Astrocyte of the cerebellum (primary cell): ENCODE data around the gene ZBTB46.
"Not testable (repeated sequence)": the region's sequence is repeated elsewhere in the genome, so short reads cannot be mapped to it uniquely, and the experiment has no call there.

Source experiments
- DNase-seq: peaks from one replicate; pipeline ENCODE4 v3.0.0-alpha.2; 2011; ENCODE audit warnings: low read depth
- H3K4me3 ChIP-seq: 2 replicates; pipeline ENCODE4 v1.5.1; 2011; ENCODE audit warnings: mild to moderate bottlenecking, low read depth, low read length, moderate library complexity
- in situ Hi-C: cut with HindIII; loops from 2 replicates; pipeline ENCODE4 v1.10.0; 2017; ENCODE audit warnings: low sequenced_read_pairs
- TF ChIP-seq, protein P1 (sequence below): IDR thresholded peaks from 2 replicates; pipeline ENCODE4 v1.5.1; 2012; ENCODE audit warnings: low read length, low read depth, moderate library complexity, mild to moderate bottlenecking; ENCODE audit errors: missing control alignments

ZBTB46 gene

DNA sequence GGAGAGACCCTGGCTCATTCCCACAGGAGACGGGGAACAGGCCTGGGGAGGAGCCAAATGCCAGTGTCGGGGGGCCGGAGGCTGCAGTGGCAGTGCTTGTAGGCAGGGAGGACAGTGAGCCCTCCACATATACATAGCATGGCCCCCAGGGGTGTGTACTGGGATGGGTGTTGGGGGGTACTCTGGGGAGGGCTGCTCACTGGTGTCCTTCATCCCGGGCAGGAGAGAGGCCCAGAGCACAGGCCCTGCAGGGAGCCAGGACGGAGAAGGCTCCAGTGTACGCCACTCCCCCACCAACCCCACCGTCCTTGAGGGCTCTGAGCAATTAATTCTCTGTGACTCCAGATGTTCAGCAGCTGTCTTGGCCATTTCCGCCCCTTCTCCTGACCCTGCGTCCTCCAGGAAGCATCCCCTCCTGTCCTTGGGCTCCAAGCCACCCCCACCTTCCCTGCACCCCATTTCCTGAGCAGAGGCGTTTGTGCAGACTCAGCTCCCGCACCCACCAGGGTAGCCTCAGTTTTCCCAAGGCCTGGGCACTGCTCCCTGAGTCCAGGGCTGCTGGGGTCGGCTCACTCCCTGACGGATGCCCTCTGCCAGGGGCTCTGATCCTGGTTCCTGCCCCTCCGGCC, 26.8 kb upstream of the ZBTB46 start:
- in situ Hi-C loops, result no loop called here
- DNase-seq, result no peak
- no peak overlapping the region for H3K4me3 ChIP-seq
- TF ChIP-seq, protein P1, sequence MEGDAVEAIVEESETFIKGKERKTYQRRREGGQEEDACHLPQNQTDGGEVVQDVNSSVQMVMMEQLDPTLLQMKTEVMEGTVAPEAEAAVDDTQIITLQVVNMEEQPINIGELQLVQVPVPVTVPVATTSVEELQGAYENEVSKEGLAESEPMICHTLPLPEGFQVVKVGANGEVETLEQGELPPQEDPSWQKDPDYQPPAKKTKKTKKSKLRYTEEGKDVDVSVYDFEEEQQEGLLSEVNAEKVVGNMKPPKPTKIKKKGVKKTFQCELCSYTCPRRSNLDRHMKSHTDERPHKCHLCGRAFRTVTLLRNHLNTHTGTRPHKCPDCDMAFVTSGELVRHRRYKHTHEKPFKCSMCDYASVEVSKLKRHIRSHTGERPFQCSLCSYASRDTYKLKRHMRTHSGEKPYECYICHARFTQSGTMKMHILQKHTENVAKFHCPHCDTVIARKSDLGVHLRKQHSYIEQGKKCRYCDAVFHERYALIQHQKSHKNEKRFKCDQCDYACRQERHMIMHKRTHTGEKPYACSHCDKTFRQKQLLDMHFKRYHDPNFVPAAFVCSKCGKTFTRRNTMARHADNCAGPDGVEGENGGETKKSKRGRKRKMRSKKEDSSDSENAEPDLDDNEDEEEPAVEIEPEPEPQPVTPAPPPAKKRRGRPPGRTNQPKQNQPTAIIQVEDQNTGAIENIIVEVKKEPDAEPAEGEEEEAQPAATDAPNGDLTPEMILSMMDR, result no peak

DNA sequence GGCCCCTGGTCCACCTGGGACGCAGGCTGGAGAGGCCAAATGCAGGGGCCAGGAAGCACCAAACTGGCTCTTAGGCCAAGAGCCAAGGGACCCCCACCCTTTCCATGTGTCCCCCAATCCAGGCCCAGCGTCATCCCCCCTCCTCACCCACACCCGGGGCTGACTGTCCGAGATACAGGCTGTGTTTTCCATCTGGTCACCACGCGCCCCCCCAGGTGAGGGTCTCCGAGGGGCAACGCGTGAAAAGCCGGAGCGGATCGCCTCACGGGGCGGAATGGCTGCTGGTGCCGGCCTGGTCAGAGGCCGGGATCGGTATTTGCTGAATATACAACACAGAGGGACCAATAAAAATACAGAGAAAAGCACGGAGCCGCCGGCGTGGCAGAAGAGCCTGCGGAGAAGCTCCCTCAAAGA, 25.0 kb upstream of the ZBTB46 start:
- in situ Hi-C loops, result no loop called here

DNA sequence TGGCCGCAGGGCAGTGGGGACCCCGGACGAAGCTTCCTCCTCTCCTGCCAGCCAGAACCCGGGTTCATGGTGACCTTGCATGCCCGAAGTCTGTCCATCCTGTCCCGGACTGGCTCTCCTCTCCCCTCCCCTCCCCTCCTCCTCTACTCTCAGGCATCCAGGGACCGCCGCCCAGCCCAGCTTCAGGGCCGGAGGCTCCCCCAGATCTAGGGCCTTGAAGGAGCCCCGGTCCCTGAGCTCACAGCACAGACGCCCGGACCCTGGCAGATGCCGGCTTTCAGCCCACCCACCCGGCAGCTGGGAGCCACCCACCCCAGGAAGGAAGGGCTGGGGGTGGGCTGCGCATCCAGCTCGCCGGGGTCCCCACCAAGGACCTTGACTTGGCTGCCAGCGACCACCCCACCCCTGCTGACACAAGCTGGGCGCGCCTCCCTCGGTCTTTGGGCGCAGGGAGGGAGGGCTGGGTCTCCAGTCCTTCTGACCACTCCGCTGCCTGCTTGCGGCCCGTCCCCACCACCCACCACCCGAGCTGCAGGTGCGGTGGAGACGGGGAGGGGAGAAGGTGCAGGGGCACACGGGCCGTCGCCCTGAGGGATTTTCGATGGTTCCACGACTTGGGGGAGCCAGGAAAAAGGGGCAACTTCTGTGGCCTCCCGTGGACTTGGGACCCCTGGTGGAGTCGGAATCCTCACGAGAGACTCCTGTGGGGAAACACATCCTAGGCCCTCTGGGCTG, 24.5 kb upstream of the ZBTB46 start:
- peak overlapping the region; percentile 12 for H3K4me3 ChIP-seq
- TF ChIP-seq, protein P1, result no peak
- in situ Hi-C loops, result no loop called here
- DNase-seq, result no peak

More for the DNA sequence above, 25.0 kb upstream of the ZBTB46 start:
- no peak overlapping the region for H3K4me3 ChIP-seq
- TF ChIP-seq, protein P1, result no peak
- no peak for DNase-seq

DNA sequence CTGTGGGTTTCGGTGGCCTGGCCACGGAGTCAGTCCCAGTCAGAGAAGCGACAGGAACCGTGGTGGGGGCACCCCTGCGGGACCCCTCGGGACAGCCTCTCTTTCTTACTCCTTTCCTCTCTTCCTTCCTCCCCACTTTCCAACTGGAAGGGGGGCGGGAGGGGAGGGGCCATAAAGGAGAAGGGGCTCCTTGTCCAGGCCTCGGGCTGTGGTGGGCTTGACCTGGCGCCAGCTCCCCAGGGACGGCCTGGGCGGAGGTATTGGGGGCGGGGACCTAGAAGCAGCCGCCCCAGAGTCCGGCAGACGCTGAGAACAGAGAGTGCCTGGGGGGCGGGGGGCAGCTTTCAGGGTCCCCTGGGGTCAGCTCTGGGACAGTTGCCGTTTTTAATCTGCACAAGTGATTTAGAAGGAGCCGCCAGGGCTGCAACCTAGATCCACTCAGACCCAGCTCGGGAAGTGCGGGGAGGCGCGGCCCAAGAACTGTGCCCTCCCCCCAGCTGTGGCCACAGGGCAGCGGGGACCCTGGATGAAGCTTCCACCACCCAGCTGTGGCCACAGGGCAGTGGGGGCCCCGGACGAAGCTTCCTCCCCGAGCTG, 23.8 kb upstream of the ZBTB46 start:
- DNase-seq, result no peak
- H3K4me3 ChIP-seq, result peak overlapping the region; percentile 12
- TF ChIP-seq, protein P1, result no peak
- in situ Hi-C loops, result no loop called here

DNA sequence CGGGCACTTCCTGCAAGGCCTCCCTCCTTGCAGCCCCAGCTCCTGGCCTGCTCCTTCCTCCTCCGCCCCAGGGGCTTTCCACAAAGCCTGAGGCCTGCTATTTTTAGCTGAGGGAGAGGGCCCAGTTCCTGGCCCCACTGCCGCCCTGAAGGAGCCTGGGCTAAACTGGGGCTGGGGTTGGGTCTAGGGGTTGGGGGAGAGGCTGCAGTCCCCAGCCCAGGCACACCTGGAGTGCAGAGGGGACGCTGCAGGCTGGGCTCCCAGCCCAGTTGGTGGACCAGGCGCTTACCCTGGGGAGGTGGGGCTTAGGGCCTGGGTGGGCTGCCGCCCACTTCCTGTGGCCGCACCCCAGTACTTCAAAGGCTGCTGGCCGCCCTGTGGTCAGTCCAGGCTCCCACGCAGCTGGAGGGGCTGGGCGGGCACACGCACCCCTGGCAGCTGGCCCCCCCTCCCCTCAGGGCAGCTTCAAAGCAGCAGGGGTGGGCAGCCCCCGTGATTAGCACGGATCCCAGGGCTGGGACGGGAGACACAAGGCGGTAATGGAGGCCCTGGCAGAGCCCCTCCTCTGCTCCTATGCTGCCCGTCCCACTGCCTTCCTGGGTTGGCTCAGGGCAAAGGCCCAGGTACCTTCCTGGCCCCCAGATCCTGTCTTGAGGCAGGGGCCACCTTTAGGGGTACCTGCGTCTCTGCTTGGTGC, 23.2 kb upstream of the ZBTB46 start:
- TF ChIP-seq, protein P1, result no peak
- H3K4me3 ChIP-seq, result no peak overlapping the region
- DNase-seq, result no peak
- in situ Hi-C loops, result no loop called here

DNA sequence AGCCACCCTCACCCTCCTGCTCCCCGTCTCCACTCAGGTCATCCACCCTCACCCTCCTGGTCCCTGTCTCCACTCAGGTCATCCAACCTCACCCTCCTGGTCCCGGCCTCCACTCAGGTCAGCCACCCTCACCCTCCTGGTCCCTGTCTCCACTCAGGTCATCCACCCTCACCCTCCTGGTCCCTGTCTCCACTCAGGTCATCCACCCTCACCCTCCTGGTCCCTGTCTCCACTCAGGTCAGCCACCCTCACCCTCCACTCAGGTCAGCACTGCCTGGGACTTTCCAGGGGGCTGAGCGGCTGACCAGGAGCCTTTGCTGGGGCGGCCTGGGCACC, 22.6 kb upstream of the ZBTB46 start:
- H3K4me3 ChIP-seq, in situ Hi-C loops: not testable (repeated sequence)

GRCh38 chr20:63851548-63851943, 20.5 kb upstream of the ZBTB46 start:
- in situ Hi-C loops, H3K4me3 ChIP-seq, DNase-seq: not testable (repeated sequence)

More for the DNA sequence above, 22.6 kb upstream of the ZBTB46 start:
- DNase-seq, result not testable (repeated sequence)
